ENCODE results near the gene DSCAM.
A peak's percentile ranks its signal among the peaks of the same experiment; 100 is the strongest.

The DSCAM gene

DNA sequence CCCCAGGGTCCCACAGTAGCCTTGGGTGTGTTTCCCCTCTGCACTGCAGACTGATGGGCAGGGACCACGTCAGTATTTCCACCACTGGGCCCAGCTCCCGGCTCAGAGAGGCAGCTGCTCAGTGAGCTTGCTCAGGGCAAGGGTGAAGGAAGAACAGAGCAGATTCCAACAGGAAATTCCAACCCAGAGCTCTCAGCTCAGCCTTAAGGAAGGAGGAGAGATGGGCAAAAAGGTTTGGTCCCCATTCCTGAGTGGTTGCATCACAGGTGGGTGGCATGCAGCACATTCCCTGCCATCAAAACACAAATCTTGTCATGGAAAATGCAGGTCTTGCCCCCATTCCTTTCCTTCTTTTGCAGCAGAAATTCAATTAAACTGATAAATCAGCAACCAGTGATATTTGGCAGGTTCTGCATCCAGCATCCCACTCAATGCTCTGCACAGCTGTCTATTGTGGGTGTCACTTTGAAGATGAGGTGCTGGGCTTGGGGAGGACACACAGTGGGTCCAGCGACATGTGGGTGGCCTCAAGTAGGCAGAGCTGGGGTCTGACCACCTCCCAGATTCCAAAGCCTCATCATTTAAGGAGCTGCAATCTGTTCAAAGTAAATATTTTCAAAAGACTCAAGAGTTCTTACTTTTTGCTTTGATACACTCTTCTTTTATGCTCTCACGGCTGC is 315.4 kb downstream of the DSCAM start:
- ATAC-seq = no peak
- peaks cover 23% of the 10 kb centered on the region for H3K9me3 Mint-ChIP-seq
- DNase-seq = no peak
- H3K27me3 Mint-ChIP-seq = peaks cover 1% of the 10 kb centered on the region
- no peak overlapping the region for H3K27ac Mint-ChIP-seq
- H3K4me1 Mint-ChIP-seq = no peaks in the 10 kb centered on the region
- no peaks in the 10 kb centered on the region for H3K36me3 Mint-ChIP-seq (ENCODE audit: low read depth)
- H3K4me3 Mint-ChIP-seq = no peak overlapping the region

DNA sequence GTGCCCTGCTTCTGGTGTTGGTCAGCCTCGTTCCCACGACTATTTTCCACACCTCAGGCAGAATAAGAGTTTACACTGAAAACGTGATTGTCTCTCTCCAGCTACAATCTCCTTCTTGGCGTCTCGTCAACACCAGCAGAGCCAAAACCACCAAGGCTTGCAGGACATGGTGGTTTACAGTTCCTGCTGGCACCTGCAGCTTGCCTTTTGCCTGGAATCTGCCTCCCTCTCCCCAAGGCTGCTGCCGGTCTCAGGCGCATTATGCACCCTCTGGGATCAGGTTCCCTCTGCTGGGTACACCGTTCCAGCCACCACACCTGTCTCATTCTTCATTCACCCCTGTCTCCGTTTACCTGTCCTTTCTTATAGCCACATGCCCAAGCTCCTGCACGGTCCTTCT is 315.9 kb downstream of the DSCAM start:
- H3K9me3 Mint-ChIP-seq = peaks cover 23% of the 10 kb centered on the region
- H3K27me3 Mint-ChIP-seq = peaks cover 1% of the 10 kb centered on the region
- no peaks in the 10 kb centered on the region for H3K36me3 Mint-ChIP-seq (ENCODE audit: low read depth)
- DNase-seq = no peak
- no peak for ATAC-seq
- no peak overlapping the region for H3K27ac Mint-ChIP-seq
- H3K4me3 Mint-ChIP-seq = no peak overlapping the region
- no peaks in the 10 kb centered on the region for H3K4me1 Mint-ChIP-seq

GRCh38 chr21:40517646-40518045 is 329.3 kb downstream of the DSCAM start:
- no peak overlapping the region for H3K4me3 Mint-ChIP-seq
- H3K27ac Mint-ChIP-seq = no peak overlapping the region
- DNase-seq (no peak), ATAC-seq (no peak)
- no peaks in the 10 kb centered on the region for H3K27me3 Mint-ChIP-seq
- peaks cover 9% of the 10 kb centered on the region for H3K9me3 Mint-ChIP-seq
- H3K4me1 Mint-ChIP-seq = no peaks in the 10 kb centered on the region
- H3K36me3 Mint-ChIP-seq (ENCODE audit: low read depth) = no peaks in the 10 kb centered on the region

- Mint-ChIP-seq H3K4me3 (no peak overlapping the region), H3K9me3 (peaks cover 12% of the 10 kb centered on the region), H3K27me3 (no peaks in the 10 kb centered on the region), H3K27ac (no peak overlapping the region), H3K36me3 (ENCODE audit: low read depth) (no peaks in the 10 kb centered on the region), H3K4me1 (no peaks in the 10 kb centered on the region)
- DNase-seq = no peak
- ATAC-seq = no peak
These were observed 330.6 kb downstream of the DSCAM start for GRCh38 chr21:40516335-40516734.

- Mint-ChIP-seq H3K4me3 (no peak overlapping the region), H3K27ac (no peak overlapping the region), H3K9me3 (peaks cover 12% of the 10 kb centered on the region), H3K36me3 (ENCODE audit: low read depth) (no peaks in the 10 kb centered on the region), H3K27me3 (no peaks in the 10 kb centered on the region), H3K4me1 (no peaks in the 10 kb centered on the region)
- no peak for ATAC-seq
- DNase-seq = peak; percentile 12
These were observed 334.4 kb downstream of the DSCAM start for GRCh38 chr21:40512590-40512989.

DNA sequence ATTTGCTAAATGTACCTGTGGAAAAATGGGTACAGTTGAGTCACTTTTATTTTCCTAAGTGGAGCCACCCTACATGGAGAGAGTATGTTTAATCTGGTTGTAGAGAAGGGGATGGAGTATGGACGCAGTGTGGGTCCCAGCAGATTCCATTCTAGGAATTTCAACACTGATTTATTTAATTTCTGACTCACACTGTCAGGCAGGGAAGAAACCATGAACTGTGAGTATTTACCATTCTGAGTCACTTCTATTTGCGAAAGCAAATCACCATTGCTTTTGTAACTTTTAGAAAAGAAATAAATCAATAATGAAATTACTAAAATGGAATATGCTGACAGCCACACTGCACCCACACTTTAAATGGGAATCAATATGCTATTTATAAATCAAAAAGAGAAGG is 339.0 kb downstream of the DSCAM start:
- no peak for ATAC-seq
- no peaks in the 10 kb centered on the region for H3K4me1 Mint-ChIP-seq
- H3K36me3 Mint-ChIP-seq (ENCODE audit: low read depth) = no peaks in the 10 kb centered on the region
- no peak overlapping the region for H3K27ac Mint-ChIP-seq
- no peak overlapping the region for H3K4me3 Mint-ChIP-seq
- no peaks in the 10 kb centered on the region for H3K27me3 Mint-ChIP-seq
- H3K9me3 Mint-ChIP-seq = peaks cover 8% of the 10 kb centered on the region
- DNase-seq = no peak

- no peak overlapping the region for H3K27ac Mint-ChIP-seq
- H3K27me3 Mint-ChIP-seq = no peaks in the 10 kb centered on the region
- no peak overlapping the region for H3K4me3 Mint-ChIP-seq
- no peaks in the 10 kb centered on the region for H3K9me3 Mint-ChIP-seq
- no peaks in the 10 kb centered on the region for H3K36me3 Mint-ChIP-seq (ENCODE audit: low read depth)
- H3K4me1 Mint-ChIP-seq = no peaks in the 10 kb centered on the region
- DNase-seq (no peak), ATAC-seq (no peak)
These were observed 341.3 kb downstream of the DSCAM start for GRCh38 chr21:40505681-40506080.

- no peak overlapping the region for H3K4me3 Mint-ChIP-seq
- H3K27me3 Mint-ChIP-seq = no peaks in the 10 kb centered on the region
- ATAC-seq = no peak
- H3K9me3 Mint-ChIP-seq = no peaks in the 10 kb centered on the region
- no peak overlapping the region for H3K27ac Mint-ChIP-seq
- no peaks in the 10 kb centered on the region for H3K4me1 Mint-ChIP-seq
- DNase-seq = no peak
- H3K36me3 Mint-ChIP-seq (ENCODE audit: low read depth) = no peaks in the 10 kb centered on the region
These were observed 341.7 kb downstream of the DSCAM start for GRCh38 chr21:40505244-40505643.

- H3K27ac Mint-ChIP-seq = no peak overlapping the region
- H3K27me3 Mint-ChIP-seq = no peaks in the 10 kb centered on the region
- DNase-seq (no peak), ATAC-seq (no peak)
- no peak overlapping the region for H3K4me3 Mint-ChIP-seq
- no peaks in the 10 kb centered on the region for H3K9me3 Mint-ChIP-seq
- no peaks in the 10 kb centered on the region for H3K36me3 Mint-ChIP-seq (ENCODE audit: low read depth)
- no peaks in the 10 kb centered on the region for H3K4me1 Mint-ChIP-seq
These were observed 342.1 kb downstream of the DSCAM start for GRCh38 chr21:40504825-40505224.

DNA sequence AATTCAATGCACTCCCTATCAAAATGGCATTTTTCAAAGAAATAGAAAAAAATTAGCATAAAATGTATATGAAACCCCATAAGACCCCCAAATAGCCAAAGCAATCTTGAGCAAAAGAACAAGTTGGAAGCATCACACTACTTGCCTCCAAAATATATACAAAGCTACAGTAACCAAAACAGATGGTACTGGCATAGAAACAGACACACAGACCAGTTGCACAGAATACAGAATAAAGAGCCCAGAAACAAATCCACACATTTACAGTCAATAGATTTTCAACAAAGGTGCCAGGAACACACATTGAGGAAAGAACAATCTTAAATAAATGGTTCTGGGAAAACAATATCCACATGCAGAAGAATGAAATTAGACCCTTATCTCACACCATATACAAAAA is 350.8 kb downstream of the DSCAM start:
- Mint-ChIP-seq H3K36me3 (ENCODE audit: low read depth) (peaks cover 1% of the 10 kb centered on the region), H3K27me3 (no peaks in the 10 kb centered on the region), H3K4me1 (no peaks in the 10 kb centered on the region), H3K9me3 (peaks cover 26% of the 10 kb centered on the region), H3K4me3 (no peak overlapping the region), H3K27ac (no peak overlapping the region)
- DNase-seq (no peak), ATAC-seq (no peak)

- Mint-ChIP-seq H3K4me1 (no peaks in the 10 kb centered on the region), H3K9me3 (peaks cover 30% of the 10 kb centered on the region), H3K4me3 (no peak overlapping the region), H3K27ac (no peak overlapping the region), H3K36me3 (ENCODE audit: low read depth) (peaks cover 1% of the 10 kb centered on the region), H3K27me3 (no peaks in the 10 kb centered on the region)
- ATAC-seq = no peak
- DNase-seq = no peak
These were observed 356.6 kb downstream of the DSCAM start for GRCh38 chr21:40490408-40490807.

DNA sequence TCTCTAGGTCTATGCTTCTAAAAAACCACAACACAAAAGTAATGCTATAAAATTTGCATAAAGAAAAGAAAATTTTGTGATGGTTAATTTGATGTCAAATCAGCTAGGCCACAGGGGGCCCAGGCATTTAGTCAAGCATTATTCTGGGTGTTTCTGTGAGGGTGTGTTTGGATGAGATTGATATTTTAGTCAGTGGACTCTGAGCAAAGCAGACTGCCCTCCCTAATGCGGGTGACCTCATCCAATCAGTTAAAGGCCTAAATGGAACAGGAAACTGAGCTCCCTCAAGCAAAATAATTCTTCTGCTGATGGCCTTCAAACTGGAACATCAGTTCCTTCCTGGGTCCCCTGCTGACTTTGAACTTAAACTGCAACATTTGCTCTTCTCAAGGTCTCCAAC is 358.0 kb downstream of the DSCAM start:
- Mint-ChIP-seq H3K9me3 (peaks cover 23% of the 10 kb centered on the region), H3K27ac (no peak overlapping the region), H3K4me1 (no peaks in the 10 kb centered on the region), H3K27me3 (no peaks in the 10 kb centered on the region), H3K36me3 (ENCODE audit: low read depth) (peaks cover 1% of the 10 kb centered on the region), H3K4me3 (no peak overlapping the region)
- no peak for ATAC-seq
- DNase-seq = no peak

DNA sequence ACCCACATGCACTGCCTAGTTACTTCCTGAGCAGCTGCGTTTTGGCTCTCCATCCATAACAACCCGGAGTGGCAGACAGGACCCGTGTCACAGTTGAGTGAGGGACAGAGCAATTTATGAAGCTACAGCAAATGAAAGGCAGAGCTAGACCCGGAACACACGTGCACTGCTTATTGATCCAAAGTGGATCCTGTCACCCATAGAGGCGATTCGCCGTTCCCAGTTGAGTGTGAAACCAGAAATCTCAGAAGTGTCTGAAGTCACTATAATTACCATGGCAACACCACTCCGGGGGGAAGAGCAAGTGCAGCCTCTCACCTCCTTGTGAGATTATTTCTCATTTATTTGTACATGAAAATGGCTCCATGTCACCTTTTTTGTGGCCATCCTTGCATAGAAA is 365.2 kb downstream of the DSCAM start:
- Mint-ChIP-seq H3K9me3 (peaks cover 4% of the 10 kb centered on the region), H3K27ac (no peak overlapping the region), H3K4me3 (no peak overlapping the region)

DNA sequence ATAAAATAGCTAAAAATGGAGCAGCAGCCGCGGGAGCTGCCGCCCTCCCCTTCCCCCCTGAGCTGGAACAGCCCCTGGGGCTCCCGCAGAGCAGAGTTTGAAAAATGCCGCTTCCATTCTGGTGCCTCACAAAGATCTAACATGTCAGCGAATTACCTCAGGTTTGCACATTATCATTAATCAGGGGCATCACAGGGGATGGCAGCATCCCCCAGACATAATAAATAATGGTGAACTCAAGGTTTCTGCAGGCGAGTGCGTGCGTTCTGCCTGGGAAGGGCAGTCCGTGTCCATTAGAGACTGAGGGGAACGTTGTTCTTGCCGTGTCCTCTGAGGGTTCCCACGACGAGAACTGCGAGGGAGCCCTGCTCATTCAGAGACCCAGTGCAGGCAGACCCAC is 372.4 kb downstream of the DSCAM start:
- Mint-ChIP-seq H3K27me3 (no peaks in the 10 kb centered on the region), H3K4me3 (no peak overlapping the region), H3K36me3 (ENCODE audit: low read depth) (no peaks in the 10 kb centered on the region), H3K4me1 (no peaks in the 10 kb centered on the region), H3K27ac (no peak overlapping the region), H3K9me3 (peaks cover 4% of the 10 kb centered on the region)
- DNase-seq (no peak), ATAC-seq (no peak)

More for the DNA sequence above, 365.2 kb downstream of the DSCAM start:
- H3K36me3 Mint-ChIP-seq (ENCODE audit: low read depth) = no peaks in the 10 kb centered on the region
- H3K27me3 Mint-ChIP-seq = no peaks in the 10 kb centered on the region
- ATAC-seq = no peak
- no peak for DNase-seq
- H3K4me1 Mint-ChIP-seq = no peaks in the 10 kb centered on the region

GRCh38 chr21:40472013-40472412 is 374.9 kb downstream of the DSCAM start:
- DNase-seq (no peak), ATAC-seq (no peak)
- Mint-ChIP-seq H3K27ac (no peak overlapping the region), H3K9me3 (no peaks in the 10 kb centered on the region), H3K27me3 (no peaks in the 10 kb centered on the region), H3K36me3 (ENCODE audit: low read depth) (no peaks in the 10 kb centered on the region), H3K4me1 (no peaks in the 10 kb centered on the region), H3K4me3 (no peak overlapping the region)

GRCh38 chr21:40471103-40471502 is 375.9 kb downstream of the DSCAM start:
- no peak for ATAC-seq
- Mint-ChIP-seq H3K27ac (no peak overlapping the region), H3K9me3 (no peaks in the 10 kb centered on the region)

More at GRCh38 chr21:40471103-40471502, 375.9 kb downstream of the DSCAM start:
- Mint-ChIP-seq H3K27me3 (no peaks in the 10 kb centered on the region), H3K4me1 (no peaks in the 10 kb centered on the region), H3K4me3 (no peak overlapping the region), H3K36me3 (ENCODE audit: low read depth) (no peaks in the 10 kb centered on the region)
- DNase-seq = no peak

All from activated naive CD8-positive, alpha-beta T cell treated with anti-CD3 and anti-CD28 coated beads, Interleukin-2, amount 50 U/mL, for 24 hours (primary cell).